A549 (cell line): ENCODE results near the gene FGGY.

Experiments
- CHD2 ChIP-seq: fragments of 150-350 bp; IDR thresholded peaks from 2 replicates; pipeline ENCODE4 v1.6.1; 2014; ENCODE audit warnings: low read length; ENCODE audit not compliant: partially characterized antibody
- CHD4 ChIP-seq: fragments of 200-600 bp; sonication (generic); IDR thresholded peaks from 2 replicates; pipeline ENCODE4 v1.6.1; 2016; ENCODE audit warnings: antibody characterized with exemption, mild to moderate bottlenecking, borderline replicate concordance
- EP300 ChIP-seq, 2 experiments: fragments of >200 bp; sonication (Bioruptor Twin); formaldehyde crosslinking; IDR thresholded peaks; 2 replicates in 1 of 2; 3 replicates in 1 of 2; pipeline ENCODE4 v1.6.1; 2016 to 2017
- GATA3 ChIP-seq: IDR thresholded peaks from 2 replicates; pipeline ENCODE4 v1.6.1; 2012; ENCODE audit warnings: borderline replicate concordance
- KDM5A ChIP-seq: fragments of 200-600 bp; sonication (generic); IDR thresholded peaks from 2 replicates; pipeline ENCODE4 v1.6.1; 2016; ENCODE audit warnings: antibody characterized with exemption, mild to moderate bottlenecking
- POLR2A ChIP-seq: IDR thresholded peaks from 2 replicates; pipeline ENCODE4 v1.6.1; 2012; ENCODE audit warnings: mild to moderate bottlenecking, low read length
- RFX5 ChIP-seq: fragments of 450-650 bp; IDR thresholded peaks from 2 replicates; pipeline ENCODE4 v1.7.1; 2014; ENCODE audit warnings: antibody characterized with exemption, mild to moderate bottlenecking, moderate library complexity
- TF ChIP-seq, protein P1 (sequence below): IDR thresholded peaks from 2 replicates; pipeline ENCODE4 v1.6.1; 2012
- TF ChIP-seq, protein P2 (sequence below): fragments of >200 bp; sonication (Bioruptor Twin); formaldehyde crosslinking; IDR thresholded peaks from 3 replicates; pipeline ENCODE4 v1.5.1; 2016
- TF ChIP-seq, protein P3 (sequence below): IDR thresholded peaks from 2 replicates; pipeline ENCODE4 v1.6.1; 2012

DNA sequence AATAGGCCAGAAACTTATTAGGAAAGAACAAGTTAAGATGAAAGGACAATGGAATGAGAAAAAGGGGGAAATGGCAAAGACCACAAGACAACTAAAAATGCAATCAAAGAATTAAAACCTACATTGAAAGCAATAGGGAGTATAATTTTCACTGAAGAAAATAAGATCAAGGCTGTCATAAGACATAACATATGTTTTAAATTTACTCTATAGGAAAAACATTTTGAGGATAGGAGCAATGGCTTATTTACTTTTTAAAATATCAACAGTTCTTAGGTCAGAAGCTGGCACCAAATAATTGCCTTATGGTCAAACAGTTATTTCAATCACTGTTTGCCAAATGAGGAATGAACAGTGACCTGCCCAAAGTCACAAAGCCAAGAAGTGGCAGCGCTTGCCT lies 346.6 kb downstream of the FGGY start:
- TF ChIP-seq, protein P1, sequence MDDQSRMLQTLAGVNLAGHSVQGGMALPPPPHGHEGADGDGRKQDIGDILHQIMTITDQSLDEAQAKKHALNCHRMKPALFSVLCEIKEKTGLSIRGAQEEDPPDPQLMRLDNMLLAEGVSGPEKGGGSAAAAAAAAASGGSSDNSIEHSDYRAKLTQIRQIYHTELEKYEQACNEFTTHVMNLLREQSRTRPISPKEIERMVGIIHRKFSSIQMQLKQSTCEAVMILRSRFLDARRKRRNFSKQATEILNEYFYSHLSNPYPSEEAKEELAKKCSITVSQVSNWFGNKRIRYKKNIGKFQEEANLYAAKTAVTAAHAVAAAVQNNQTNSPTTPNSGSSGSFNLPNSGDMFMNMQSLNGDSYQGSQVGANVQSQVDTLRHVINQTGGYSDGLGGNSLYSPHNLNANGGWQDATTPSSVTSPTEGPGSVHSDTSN, result no peak
- TF ChIP-seq, protein P2, sequence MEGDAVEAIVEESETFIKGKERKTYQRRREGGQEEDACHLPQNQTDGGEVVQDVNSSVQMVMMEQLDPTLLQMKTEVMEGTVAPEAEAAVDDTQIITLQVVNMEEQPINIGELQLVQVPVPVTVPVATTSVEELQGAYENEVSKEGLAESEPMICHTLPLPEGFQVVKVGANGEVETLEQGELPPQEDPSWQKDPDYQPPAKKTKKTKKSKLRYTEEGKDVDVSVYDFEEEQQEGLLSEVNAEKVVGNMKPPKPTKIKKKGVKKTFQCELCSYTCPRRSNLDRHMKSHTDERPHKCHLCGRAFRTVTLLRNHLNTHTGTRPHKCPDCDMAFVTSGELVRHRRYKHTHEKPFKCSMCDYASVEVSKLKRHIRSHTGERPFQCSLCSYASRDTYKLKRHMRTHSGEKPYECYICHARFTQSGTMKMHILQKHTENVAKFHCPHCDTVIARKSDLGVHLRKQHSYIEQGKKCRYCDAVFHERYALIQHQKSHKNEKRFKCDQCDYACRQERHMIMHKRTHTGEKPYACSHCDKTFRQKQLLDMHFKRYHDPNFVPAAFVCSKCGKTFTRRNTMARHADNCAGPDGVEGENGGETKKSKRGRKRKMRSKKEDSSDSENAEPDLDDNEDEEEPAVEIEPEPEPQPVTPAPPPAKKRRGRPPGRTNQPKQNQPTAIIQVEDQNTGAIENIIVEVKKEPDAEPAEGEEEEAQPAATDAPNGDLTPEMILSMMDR, result no peak
- TF ChIP-seq, protein P3, sequence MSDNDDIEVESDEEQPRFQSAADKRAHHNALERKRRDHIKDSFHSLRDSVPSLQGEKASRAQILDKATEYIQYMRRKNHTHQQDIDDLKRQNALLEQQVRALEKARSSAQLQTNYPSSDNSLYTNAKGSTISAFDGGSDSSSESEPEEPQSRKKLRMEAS, result no peak
- TF ChIP-seq POLR2A (no peak), CHD4 (no peak), CHD2 (no peak), RFX5 (no peak), EP300 (IDR thresholded peaks at IDR 0.05) (no peak), KDM5A (no peak), GATA3 (no peak)
